Prostate gland (tissue), 2 donors: ENCODE data around the gene KERA.

Experiments used
- POLR2A ChIP-seq: fragments of 450-650 bp; IDR thresholded peaks from one replicate; pipeline ENCODE4 v1.6.1; 2016; ENCODE audit warnings: antibody characterized with exemption, mild to moderate bottlenecking
- POLR2AphosphoS5 ChIP-seq: sonication (generic); formaldehyde crosslinking; IDR thresholded peaks from one replicate; pipeline ENCODE4 v1.6.1; 2017; ENCODE audit warnings: antibody characterized with exemption
- TF ChIP-seq, protein P1 (sequence below), 4 experiments: fragments of 200-600 bp in 2 of 4; fragments of 450-650 bp in 2 of 4; sonication (generic) in 2 of 4; IDR thresholded peaks; 1 replicate in 3 of 4; 2 replicates in 1 of 4; pipeline ENCODE4 v1.5.1; 2016 to 2019; ENCODE audit warnings: antibody characterized with exemption in 4 of 4, mild to moderate bottlenecking in 2 of 4, moderate library complexity in 2 of 4

DNA sequence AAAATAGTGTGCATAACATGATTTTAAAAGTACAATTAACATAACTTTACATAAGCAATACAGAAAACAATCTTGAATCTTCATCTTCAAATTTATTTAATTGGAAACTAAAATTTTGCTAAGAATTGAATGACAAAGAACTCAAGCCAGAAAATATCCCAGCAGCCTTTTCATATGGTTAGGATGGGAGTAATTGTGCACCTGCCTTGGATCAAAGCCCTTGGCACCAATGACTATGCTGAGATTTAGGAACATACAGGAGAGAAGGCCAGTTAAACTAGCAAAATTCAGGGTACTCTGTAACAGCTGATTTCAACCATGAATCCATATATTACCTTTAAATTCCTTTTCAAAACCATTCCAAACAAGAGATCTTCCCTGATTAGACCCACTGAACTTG is 5.8 kb downstream of the KERA start:
- TF ChIP-seq, protein P1, sequence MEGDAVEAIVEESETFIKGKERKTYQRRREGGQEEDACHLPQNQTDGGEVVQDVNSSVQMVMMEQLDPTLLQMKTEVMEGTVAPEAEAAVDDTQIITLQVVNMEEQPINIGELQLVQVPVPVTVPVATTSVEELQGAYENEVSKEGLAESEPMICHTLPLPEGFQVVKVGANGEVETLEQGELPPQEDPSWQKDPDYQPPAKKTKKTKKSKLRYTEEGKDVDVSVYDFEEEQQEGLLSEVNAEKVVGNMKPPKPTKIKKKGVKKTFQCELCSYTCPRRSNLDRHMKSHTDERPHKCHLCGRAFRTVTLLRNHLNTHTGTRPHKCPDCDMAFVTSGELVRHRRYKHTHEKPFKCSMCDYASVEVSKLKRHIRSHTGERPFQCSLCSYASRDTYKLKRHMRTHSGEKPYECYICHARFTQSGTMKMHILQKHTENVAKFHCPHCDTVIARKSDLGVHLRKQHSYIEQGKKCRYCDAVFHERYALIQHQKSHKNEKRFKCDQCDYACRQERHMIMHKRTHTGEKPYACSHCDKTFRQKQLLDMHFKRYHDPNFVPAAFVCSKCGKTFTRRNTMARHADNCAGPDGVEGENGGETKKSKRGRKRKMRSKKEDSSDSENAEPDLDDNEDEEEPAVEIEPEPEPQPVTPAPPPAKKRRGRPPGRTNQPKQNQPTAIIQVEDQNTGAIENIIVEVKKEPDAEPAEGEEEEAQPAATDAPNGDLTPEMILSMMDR (IDR thresholded peaks at IDR 0.05): no peak
- no peak for TF ChIP-seq POLR2AphosphoS5
- no peak for TF ChIP-seq POLR2A
